ENCODE measurements around the gene CALN1. TPM values are rescaled to one million over a fixed set of nuclear protein-coding genes. Genes with fewer than 3 reads are reported as not detected.

The CALN1 gene
- total and polyA plus RNA-seq, 2 of the 8 experiments (the other 6 are each of a cell fraction or from before 2014, with no cell fraction given): 6.4 to 15.2 TPM

GRCh38 chr7:72190919-72191318, 221.2 kb downstream of the CALN1 start:
- no peaks in the 10 kb centered on the region for H3K9me3 ChIP-seq (ENCODE audit: insufficient read depth in 2 of 2, low read depth in 1 of 2, low read length in 1 of 2)
- H3K23ac ChIP-seq (ENCODE audit: insufficient read length): no peak overlapping the region
- no peak overlapping the region for H3K18ac ChIP-seq (ENCODE audit: extremely low read depth, low read length)
- no peak overlapping the region for H2BK20ac ChIP-seq (ENCODE audit: low read length)
- no peaks in the 10 kb centered on the region; the same call in 1 of the 2 replicates for H3K79me1 ChIP-seq (ENCODE audit: low read depth, low read length)
- no peak overlapping the region for H4K5ac ChIP-seq (ENCODE audit: insufficient read length, low read depth, low read length)
- H3K4ac ChIP-seq (replicated peaks; ENCODE audit: insufficient read length, low read depth, low read length): no peak overlapping the region
- DNase-seq (ENCODE audit: low read depth in 1 of 2, low spot score in 2 of 2) (no peak), FAIRE-seq (no peak)
- H3K14ac ChIP-seq (ENCODE audit: insufficient read length): no peak overlapping the region
- H2AFZ ChIP-seq (ENCODE audit: low read length): no peak overlapping the region
- H4K91ac ChIP-seq (replicated peaks; ENCODE audit: insufficient read length, low read length): no peak overlapping the region
- H3K4me2 ChIP-seq (ENCODE audit: insufficient read depth in 1 of 2, low read depth in 2 of 2, low read length in 2 of 2): no peak overlapping the region
- H2BK5ac ChIP-seq (ENCODE audit: low read depth, low read length): no peak overlapping the region
- H4K8ac ChIP-seq (ENCODE audit: extremely low read depth, insufficient read depth, low read length): no peak overlapping the region
- H3K4me3 ChIP-seq (ENCODE audit: extremely low read depth in 1 of 4, insufficient read depth in 2 of 4, low read depth in 3 of 4, low read length in 4 of 4): no peak overlapping the region
- ChIA-PET CTCF (ENCODE audit: partially characterized antibody) (interaction anchor here (0.6 to 3.1 kb wide), 5 partner anchors 11 to 296 kb away, joined by 3 to 8 read pairs (median 4); no protein-coding TSS in a partner anchor), POLR2A (ENCODE audit: partially characterized antibody) (interaction anchor here (2.0 kb wide), 1 partner anchor 23 kb away, joined by 5 read pairs; no protein-coding TSS in a partner anchor)
- no peaks in the 10 kb centered on the region for H4K20me1 ChIP-seq (replicated peaks in 1 of 2; ENCODE audit: control insufficient read depth in 1 of 2, insufficient read depth in 2 of 2, low read length in 2 of 2)
- H2AK5ac ChIP-seq (ENCODE audit: low read depth, low read length): no peak overlapping the region
- no peaks in the 10 kb centered on the region; the same call in 1 of the 2 replicates for H3K23me2 ChIP-seq (ENCODE audit: low read depth, low read length)
- no peaks in the 10 kb centered on the region for H3K27me3 ChIP-seq (replicated peaks in 1 of 4; ENCODE audit: control insufficient read depth in 3 of 4, extremely low read depth in 1 of 4, insufficient read depth in 3 of 4, low read length in 3 of 4)
- no peak overlapping the region for H3K27ac ChIP-seq (ENCODE audit: low read depth, low read length)
- no peak for TF ChIP-seq ATF2 (IDR thresholded peaks at IDR 0.05; ENCODE audit: low read length)
- no peak for TF ChIP-seq SIX5 (IDR thresholded peaks at IDR 0.05; ENCODE audit: low read depth, low read length)
- no peak for TF ChIP-seq ASH2L (IDR thresholded peaks at IDR 0.05; ENCODE audit: low read length)
- TF ChIP-seq SAP30 (IDR thresholded peaks at IDR 0.05; ENCODE audit: insufficient read depth, insufficient replicate concordance, low read length): no peak
- TF ChIP-seq NANOG (IDR thresholded peaks at IDR 0.05; ENCODE audit: insufficient read depth, low read depth, low read length, poor library complexity, severe bottlenecking): no peak
- no peak for TF ChIP-seq JUN (IDR thresholded peaks at IDR 0.05; ENCODE audit: low read depth, low read length)
- no peak for TF ChIP-seq HDAC2 (IDR thresholded peaks at IDR 0.05; ENCODE audit: borderline replicate concordance in 1 of 2, low read depth in 2 of 2, low read length in 2 of 2)
- TF ChIP-seq SRF (IDR thresholded peaks at IDR 0.05; ENCODE audit: low read depth, low read length): no peak
- TF ChIP-seq JUND (IDR thresholded peaks at IDR 0.05; ENCODE audit: low read length): no peak
- TF ChIP-seq MAFK (IDR thresholded peaks at IDR 0.05; ENCODE audit: low read depth, low read length): no peak
- TF ChIP-seq CHD1 (IDR thresholded peaks at IDR 0.05; ENCODE audit: low read depth, low read length): no peak
- no peak for TF ChIP-seq CEBPB (IDR thresholded peaks at IDR 0.05; ENCODE audit: low read depth, low read length)
- TF ChIP-seq SUZ12 (IDR thresholded peaks at IDR 0.05; ENCODE audit: low read length): no peak
- H3K56ac ChIP-seq (replicated peaks; ENCODE audit: insufficient read length, low read depth, low read length): no peak overlapping the region
- no peak overlapping the region for H3K9ac ChIP-seq (replicated peaks in 1 of 4; ENCODE audit: extremely low read depth in 1 of 4, low read depth in 3 of 4, low read length in 3 of 4)
- H2BK12ac ChIP-seq (ENCODE audit: low read depth, low read length): no peak overlapping the region
- H2BK15ac ChIP-seq (ENCODE audit: low read length): no peak overlapping the region
- no peaks in the 10 kb centered on the region for H3K79me2 ChIP-seq (ENCODE audit: control insufficient read depth in 1 of 2, insufficient read depth in 2 of 2, low read length in 2 of 2)
- WGBS, 2 experiments (ENCODE audit: extremely low coverage in 1 of 2, insufficient coverage in 1 of 2, insufficient read length in 1 of 2, insufficient replicate concordance in 2 of 2, low coverage in 1 of 2, low lambda C conversion rate in 2 of 2, missing lambda C conversion rate in 1 of 2): 87% methylated on average over 10 of the region's 10 CpGs; no CpG with 5 or more reads in 1 of the 2 experiments
- H3K36me3 ChIP-seq (ENCODE audit: control insufficient read depth in 2 of 4, insufficient read depth in 4 of 4, low read length in 3 of 4): no peaks in the 10 kb centered on the region
- H3K4me1 ChIP-seq (replicated peaks in 1 of 4; ENCODE audit: control insufficient read depth in 3 of 4, insufficient read depth in 4 of 4, low read length in 3 of 4): peaks cover 0 to 5% (median 2%) of the 10 kb centered on the region in 4 experiments; a peak in 2 of 7 replicates
- no peak overlapping the region for H2BK120ac ChIP-seq (replicated peaks; ENCODE audit: low read depth, low read length)

All from H1 (cell line).